Endothelial cell of umbilical vein (primary cell): ENCODE measurements around the gene SLC38A2.

Experiments used
- EZH2 ChIP-seq: IDR thresholded peaks from 2 replicates; pipeline ENCODE4 v1.6.1; 2012; ENCODE audit warnings: borderline replicate concordance, low read depth, mild to moderate bottlenecking, moderate library complexity, low read length, inconsistent platforms; ENCODE audit not compliant: severe bottlenecking
- FOS ChIP-seq: IDR thresholded peaks from 2 replicates; pipeline ENCODE4 v1.6.1; 2011; ENCODE audit warnings: mild to moderate bottlenecking, low read length, moderate library complexity, borderline replicate concordance; ENCODE audit not compliant: insufficient read depth
- JUN ChIP-seq: IDR thresholded peaks from 2 replicates; pipeline ENCODE4 v1.6.1; 2011; ENCODE audit warnings: borderline replicate concordance, low read depth; ENCODE audit not compliant: insufficient read length, insufficient read depth
- MYC ChIP-seq: IDR thresholded peaks from one replicate; pipeline ENCODE4 v1.6.1; 2011; ENCODE audit warnings: mild to moderate bottlenecking, low read depth, low read length
- POLR2A ChIP-seq: IDR thresholded peaks from 2 replicates; pipeline ENCODE4 v1.6.1; 2012; ENCODE audit warnings: low read depth, mild to moderate bottlenecking, control low read depth, low read length
- POLR2AphosphoS5 ChIP-seq: IDR thresholded peaks from 2 replicates; pipeline ENCODE4 v1.6.1; 2012; ENCODE audit warnings: low read depth, mild to moderate bottlenecking, control low read depth, low read length, moderate library complexity; ENCODE audit not compliant: insufficient read depth
- TF ChIP-seq, protein P1 (sequence below), 2 donors: IDR thresholded peaks; 1 replicate in 1 of 2; 2 replicates in 1 of 2; pipeline ENCODE4 v1.5.1; 2011; ENCODE audit warnings: low read length in 2 of 2, mild to moderate bottlenecking in 2 of 2, moderate library complexity in 2 of 2, control low read depth in 1 of 2, inconsistent platforms in 1 of 2, low read depth in 1 of 2; ENCODE audit not compliant: insufficient read depth in 1 of 2; ENCODE audit errors: extremely low read depth in 1 of 2

DNA sequence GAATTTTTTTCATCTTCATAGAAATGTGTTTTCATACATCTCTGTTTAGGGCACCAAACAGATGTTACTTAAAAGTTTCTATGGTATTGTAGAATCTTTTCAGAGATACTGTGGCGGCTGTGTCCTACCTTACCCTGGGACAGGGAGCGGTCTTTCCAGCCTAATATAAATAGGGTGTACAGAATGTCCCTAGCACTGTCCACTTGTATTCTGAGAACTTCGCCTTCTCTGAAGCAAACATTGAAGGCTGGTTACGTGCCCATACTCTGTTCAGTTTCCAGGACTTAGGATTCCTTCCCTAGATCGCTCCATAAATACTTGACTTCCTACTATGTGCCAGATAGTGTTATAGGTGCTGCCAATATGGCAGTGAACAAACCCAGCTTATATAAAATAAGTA is 24.3 kb upstream of the SLC38A2 start:
- TF ChIP-seq POLR2AphosphoS5 (no peak), MYC (no peak), POLR2A (no peak), EZH2 (no peak), FOS (no peak), JUN (no peak)
- TF ChIP-seq, protein P1, sequence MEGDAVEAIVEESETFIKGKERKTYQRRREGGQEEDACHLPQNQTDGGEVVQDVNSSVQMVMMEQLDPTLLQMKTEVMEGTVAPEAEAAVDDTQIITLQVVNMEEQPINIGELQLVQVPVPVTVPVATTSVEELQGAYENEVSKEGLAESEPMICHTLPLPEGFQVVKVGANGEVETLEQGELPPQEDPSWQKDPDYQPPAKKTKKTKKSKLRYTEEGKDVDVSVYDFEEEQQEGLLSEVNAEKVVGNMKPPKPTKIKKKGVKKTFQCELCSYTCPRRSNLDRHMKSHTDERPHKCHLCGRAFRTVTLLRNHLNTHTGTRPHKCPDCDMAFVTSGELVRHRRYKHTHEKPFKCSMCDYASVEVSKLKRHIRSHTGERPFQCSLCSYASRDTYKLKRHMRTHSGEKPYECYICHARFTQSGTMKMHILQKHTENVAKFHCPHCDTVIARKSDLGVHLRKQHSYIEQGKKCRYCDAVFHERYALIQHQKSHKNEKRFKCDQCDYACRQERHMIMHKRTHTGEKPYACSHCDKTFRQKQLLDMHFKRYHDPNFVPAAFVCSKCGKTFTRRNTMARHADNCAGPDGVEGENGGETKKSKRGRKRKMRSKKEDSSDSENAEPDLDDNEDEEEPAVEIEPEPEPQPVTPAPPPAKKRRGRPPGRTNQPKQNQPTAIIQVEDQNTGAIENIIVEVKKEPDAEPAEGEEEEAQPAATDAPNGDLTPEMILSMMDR (IDR thresholded peaks at IDR 0.05; ENCODE audit: extremely low read depth in 1 of 2, insufficient read depth in 1 of 2, low read depth in 1 of 2, low read length in 2 of 2), result no peak
